Vagina (tissue), 2 donors: ENCODE results near the gene SYTL4. TPM values are rescaled to one million over a fixed set of nuclear protein-coding genes. Genes with fewer than 3 reads are reported as not detected.

Source experiments
- DNase-seq, 2 donors: peaks; one replicate each; pipeline ENCODE4 v3.0.0-alpha.2; 2017; ENCODE audit errors: extremely low spot score in 2 of 2
- H3K27ac ChIP-seq: fragments of 200-600 bp; sonication (generic); one replicate; pipeline ENCODE4 v1.5.1; 2019
- H3K27me3 ChIP-seq: fragments of 200-600 bp; sonication (generic); one replicate; pipeline ENCODE4 v1.5.1; 2019
- H3K36me3 ChIP-seq, 2 donors: fragments of 200-600 bp; sonication (generic); one replicate each; pipeline ENCODE4 v1.5.1; 2017 to 2019
- H3K4me1 ChIP-seq: fragments of 200-600 bp; sonication (generic); one replicate; pipeline ENCODE4 v1.5.1; 2019
- H3K4me3 ChIP-seq, 2 donors: fragments of 200-600 bp; sonication (generic); 1 replicate in 1 of 2; 2 replicates in 1 of 2; pipeline ENCODE4 v1.5.1; 2016 to 2019
- H3K9me3 ChIP-seq: fragments of 200-600 bp; sonication (generic); one replicate; pipeline ENCODE4 v1.5.1; 2019
- CTCF ChIP-seq, 3 experiments: fragments of 450-650 bp in 2 of 3; fragments of 200-600 bp in 1 of 3; sonication (generic) in 1 of 3; IDR thresholded peaks; one replicate each; pipeline ENCODE4 v1.5.1; 2017 to 2019; ENCODE audit warnings: antibody characterized with exemption in 3 of 3, mild to moderate bottlenecking in 2 of 3, moderate library complexity in 2 of 3
- POLR2A ChIP-seq, 2 donors: fragments of 450-650 bp; IDR thresholded peaks; one replicate each; pipeline ENCODE4 v1.6.1; 2017; ENCODE audit warnings: antibody characterized with exemption in 2 of 2, mild to moderate bottlenecking in 2 of 2, moderate library complexity in 2 of 2
- POLR2AphosphoS5 ChIP-seq, 2 donors: sonication (generic); formaldehyde crosslinking; IDR thresholded peaks; one replicate each; pipeline ENCODE4 v1.9.0; 2017; ENCODE audit warnings: antibody characterized with exemption in 2 of 2, mild to moderate bottlenecking in 2 of 2, low read depth in 1 of 2; ENCODE audit not compliant: insufficient read depth in 1 of 2
- intact Hi-C: fragments of 100-400 bp; cut with DNase I; formaldehyde crosslinking; loops from one replicate; pipeline ENCODE4 v1.15.1; 2023
- total RNA-seq: library from RNA; depleted of rRNA; stranded (reverse); fragments of >200 nt; gene quantifications from one replicate; pipeline ENCODE4 v1.2.3, GENCODE V29; 2016

SYTL4 gene
- total RNA-seq, 1 donor from 2014 or later, result 21.9 TPM

- no peak overlapping the region for H3K4me3 ChIP-seq
- no peaks in the 10 kb centered on the region for H3K27me3 ChIP-seq
- no peak for TF ChIP-seq CTCF (IDR thresholded peaks at IDR 0.05)
- TF ChIP-seq POLR2AphosphoS5 (IDR thresholded peaks at IDR 0.05; ENCODE audit: insufficient read depth in 1 of 2, low read depth in 1 of 2), result no peak
- TF ChIP-seq POLR2A (IDR thresholded peaks at IDR 0.05), result no peak
- H3K36me3 ChIP-seq, result no peaks in the 10 kb centered on the region
- intact Hi-C loops, result no loop called here
- H3K4me1 ChIP-seq, result no peaks in the 10 kb centered on the region
- H3K9me3 ChIP-seq, result no peaks in the 10 kb centered on the region
- no peak for DNase-seq
- H3K27ac ChIP-seq, result no peak overlapping the region
Observed at GRCh38 chrX:100721328-100721727, 10.6 kb downstream of the SYTL4 start.

- Histone ChIP-seq H3K4me1 (no peaks in the 10 kb centered on the region), H3K9me3 (no peaks in the 10 kb centered on the region), H3K4me3 (no peak overlapping the region), H3K36me3 (no peaks in the 10 kb centered on the region), H3K27ac (no peak overlapping the region), H3K27me3 (no peaks in the 10 kb centered on the region)
- TF ChIP-seq POLR2AphosphoS5 (IDR thresholded peaks at IDR 0.05; ENCODE audit: insufficient read depth in 1 of 2, low read depth in 1 of 2) (no peak), CTCF (IDR thresholded peaks at IDR 0.05) (no peak), POLR2A (IDR thresholded peaks at IDR 0.05) (no peak)
- intact Hi-C loops, result no loop called here
- no peak for DNase-seq
Observed at GRCh38 chrX:100720301-100720700, 11.6 kb downstream of the SYTL4 start.

GRCh38 chrX:100719139-100719538 is 12.8 kb downstream of the SYTL4 start:
- H3K27ac ChIP-seq, result no peak overlapping the region
- no peak for DNase-seq

GRCh38 chrX:100717363-100717762 is 14.6 kb downstream of the SYTL4 start:
- no peak for DNase-seq
- no peaks in the 10 kb centered on the region for H3K4me1 ChIP-seq
- H3K27ac ChIP-seq, result no peak overlapping the region
- H3K36me3 ChIP-seq, result no peaks in the 10 kb centered on the region
- TF ChIP-seq POLR2A (IDR thresholded peaks at IDR 0.05) (no peak), POLR2AphosphoS5 (IDR thresholded peaks at IDR 0.05; ENCODE audit: insufficient read depth in 1 of 2, low read depth in 1 of 2) (no peak), CTCF (IDR thresholded peaks at IDR 0.05) (no peak)
- H3K9me3 ChIP-seq, result no peaks in the 10 kb centered on the region
- no peak overlapping the region for H3K4me3 ChIP-seq
- H3K27me3 ChIP-seq, result no peaks in the 10 kb centered on the region
- intact Hi-C loops, result no loop called here

More at GRCh38 chrX:100719139-100719538, 12.8 kb downstream of the SYTL4 start:
- H3K4me3 ChIP-seq, result no peak overlapping the region
- H3K36me3 ChIP-seq, result no peaks in the 10 kb centered on the region
- no peak for TF ChIP-seq CTCF (IDR thresholded peaks at IDR 0.05)
- no peaks in the 10 kb centered on the region for H3K27me3 ChIP-seq
- H3K9me3 ChIP-seq, result no peaks in the 10 kb centered on the region
- intact Hi-C loops, result no loop called here
- H3K4me1 ChIP-seq, result no peaks in the 10 kb centered on the region

GRCh38 chrX:100710816-100711215 is 21.1 kb downstream of the SYTL4 start:
- no peak for TF ChIP-seq POLR2AphosphoS5 (IDR thresholded peaks at IDR 0.05; ENCODE audit: insufficient read depth in 1 of 2, low read depth in 1 of 2)
- TF ChIP-seq CTCF (IDR thresholded peaks at IDR 0.05), result no peak
- no peak for TF ChIP-seq POLR2A (IDR thresholded peaks at IDR 0.05)
- no peak overlapping the region for H3K4me3 ChIP-seq
- no peaks in the 10 kb centered on the region for H3K36me3 ChIP-seq
- DNase-seq, result no peak
- H3K4me1 ChIP-seq, result no peaks in the 10 kb centered on the region
- no peak overlapping the region for H3K27ac ChIP-seq
- H3K27me3 ChIP-seq, result no peaks in the 10 kb centered on the region
- intact Hi-C loops, result no loop called here
- no peaks in the 10 kb centered on the region for H3K9me3 ChIP-seq
